HG02571 (cell line): Measurements from ENCODE around the gene TBC1D5.
"Not testable (repeated sequence)": the region's sequence is repeated elsewhere in the genome, so short reads cannot be mapped to it uniquely, and the experiment has no call there.

ENCODE experiments used
- ATAC-seq: cut with Tn5 transposase; IDR thresholded peaks from one replicate; pipeline ENCODE4 v1.9.1; 2021; ENCODE audit warnings: mild to moderate bottlenecking, moderate library complexity; ENCODE audit not compliant: unreplicated experiment

TBC1D5 gene

DNA sequence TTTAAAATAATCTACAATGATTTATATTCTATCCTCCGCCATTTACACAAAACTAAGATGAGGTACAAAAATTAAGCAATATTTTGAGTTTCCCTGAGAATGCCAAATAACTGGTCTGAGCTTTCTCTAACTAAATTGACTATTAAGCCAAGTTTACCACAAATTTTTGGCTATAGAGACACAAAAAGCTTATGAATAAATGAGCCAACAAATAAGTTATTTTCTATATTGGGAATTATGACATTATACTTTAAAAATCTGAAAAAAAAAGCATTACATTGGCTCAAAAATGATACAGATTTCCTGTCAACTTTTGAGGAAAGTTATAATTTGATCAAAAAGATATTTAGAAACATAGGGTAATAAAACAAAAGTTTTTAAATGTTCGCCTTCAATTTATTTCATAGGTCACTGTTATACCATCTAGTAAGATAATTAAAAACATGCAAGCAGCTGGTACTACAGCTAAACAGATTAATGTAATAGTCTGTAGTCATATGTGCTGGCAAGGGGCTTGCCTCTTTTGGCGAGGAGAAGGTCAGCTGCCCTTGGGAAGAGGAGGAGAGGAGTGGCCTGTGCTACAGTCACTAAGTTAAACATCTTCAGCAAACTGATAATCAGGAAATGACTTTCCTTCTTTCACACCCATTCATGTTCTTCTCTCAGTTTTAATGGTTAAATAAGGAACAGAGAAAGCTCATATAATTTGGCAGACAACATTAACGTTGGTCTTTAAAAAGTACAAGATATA is 318.5 kb downstream of the TBC1D5 start:
- no peak for ATAC-seq

DNA sequence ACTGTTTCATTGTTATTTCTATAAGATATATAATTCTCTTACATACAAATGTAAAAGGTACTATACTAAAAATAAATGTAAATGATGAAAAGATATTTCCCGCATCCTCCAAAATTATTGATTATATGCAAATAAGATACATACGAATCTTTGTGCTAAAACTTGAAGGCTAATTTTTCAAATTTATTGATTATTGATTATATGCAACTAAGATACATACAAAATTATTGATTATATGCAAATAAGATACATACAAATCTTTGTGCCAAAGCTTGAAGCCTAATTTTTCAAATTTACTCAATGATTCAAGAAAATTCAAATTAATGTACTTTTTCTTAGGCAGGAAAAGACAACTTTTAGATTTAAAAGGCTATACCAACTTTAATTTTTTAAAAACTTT is 319.8 kb downstream of the TBC1D5 start:
- no peak for ATAC-seq

DNA sequence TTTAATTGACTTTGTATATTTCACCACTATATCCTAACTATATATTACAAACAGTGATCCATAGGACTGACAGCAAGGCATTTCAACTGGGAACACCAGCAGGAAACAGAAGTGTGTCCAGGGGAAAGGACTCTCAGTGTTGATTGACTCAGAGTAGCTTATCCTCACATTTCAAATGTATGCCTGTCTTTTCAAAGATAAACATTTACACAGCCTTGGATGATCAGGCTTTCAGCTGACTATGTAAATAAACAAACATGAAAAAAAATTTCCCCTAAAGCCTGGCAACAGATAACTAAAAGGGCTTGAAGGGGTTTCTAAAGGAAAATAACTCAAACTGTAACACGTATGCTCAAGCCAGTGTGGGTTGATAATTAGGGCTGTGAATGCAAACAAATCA is 321.8 kb downstream of the TBC1D5 start:
- ATAC-seq: no peak

DNA sequence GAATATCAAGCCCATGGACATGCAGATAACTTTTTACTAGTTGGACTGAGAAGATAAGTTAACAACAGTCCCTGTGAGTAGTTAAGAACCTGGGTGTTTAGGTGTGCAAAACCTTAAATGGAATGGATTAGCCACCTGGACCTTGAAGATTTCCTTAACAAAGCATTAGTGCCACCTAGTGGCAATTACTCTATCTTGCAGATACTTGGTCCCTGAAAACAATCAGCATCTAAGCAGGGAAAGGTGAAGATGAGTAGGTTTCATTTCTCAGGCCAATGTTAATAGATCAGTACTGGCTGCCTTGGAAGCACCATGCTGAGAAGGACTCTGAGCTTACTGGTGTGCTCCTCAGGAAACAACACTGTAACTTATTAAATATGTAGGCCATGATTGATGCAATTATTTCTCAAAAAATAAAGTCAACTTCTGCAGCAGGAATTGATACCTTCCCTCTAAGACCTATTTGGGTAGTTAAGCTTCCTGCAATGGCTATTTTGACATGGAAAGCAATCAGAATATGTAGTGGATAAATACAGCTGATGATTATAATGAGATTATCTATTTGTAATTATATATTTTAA is 329.4 kb downstream of the TBC1D5 start:
- peak; percentile 69 for ATAC-seq

DNA sequence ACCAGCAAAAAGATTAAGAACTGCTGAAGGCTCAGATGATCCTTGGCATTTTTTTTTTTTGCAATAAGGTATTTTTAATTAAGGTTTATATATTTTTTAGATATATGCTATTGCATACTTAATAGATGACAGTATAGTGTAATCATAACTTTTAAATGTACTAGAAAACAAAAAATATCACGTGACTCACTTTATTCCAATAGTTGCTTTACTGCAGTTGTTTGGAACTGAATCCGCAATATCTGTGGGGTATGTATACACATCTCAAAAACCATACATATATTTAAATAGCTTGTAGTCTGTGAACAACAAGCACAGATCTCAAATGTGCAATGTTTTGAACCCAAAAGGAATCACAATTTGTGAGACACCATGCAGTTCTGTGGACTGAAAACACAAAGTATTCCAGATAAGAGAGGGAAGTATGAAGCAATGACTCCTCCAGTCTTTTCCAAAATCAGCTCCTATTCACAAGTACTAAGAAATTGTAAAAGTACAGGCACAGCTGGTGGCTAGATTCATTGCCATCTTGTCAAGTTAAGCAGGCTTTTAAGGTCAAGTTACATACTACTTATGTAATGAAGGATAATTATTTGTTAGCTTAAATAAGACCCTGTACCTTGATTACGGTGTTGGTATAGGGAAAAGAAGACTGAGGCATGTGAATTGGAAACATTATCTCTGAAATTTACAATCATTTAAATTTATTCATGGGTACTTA is 331.1 kb downstream of the TBC1D5 start:
- no peak for ATAC-seq

DNA sequence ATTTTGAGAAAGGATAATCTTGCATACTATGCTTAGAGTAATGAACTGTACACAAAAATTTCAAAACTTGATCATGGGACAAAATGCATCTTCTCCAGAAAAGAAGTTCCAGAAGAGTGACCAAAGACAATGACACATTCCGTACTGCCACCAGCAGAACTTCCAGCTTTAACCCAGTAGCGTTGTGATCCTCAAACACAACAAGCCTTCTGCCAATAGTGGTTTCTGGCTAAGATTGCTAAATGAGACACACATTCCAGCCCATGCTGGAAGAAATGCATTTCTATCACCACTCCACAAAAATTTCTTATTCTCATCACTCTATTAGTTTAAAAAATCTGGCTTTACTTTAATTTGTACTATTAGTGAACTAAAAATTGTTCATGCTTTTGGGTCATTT is 334.9 kb downstream of the TBC1D5 start:
- no peak for ATAC-seq

DNA sequence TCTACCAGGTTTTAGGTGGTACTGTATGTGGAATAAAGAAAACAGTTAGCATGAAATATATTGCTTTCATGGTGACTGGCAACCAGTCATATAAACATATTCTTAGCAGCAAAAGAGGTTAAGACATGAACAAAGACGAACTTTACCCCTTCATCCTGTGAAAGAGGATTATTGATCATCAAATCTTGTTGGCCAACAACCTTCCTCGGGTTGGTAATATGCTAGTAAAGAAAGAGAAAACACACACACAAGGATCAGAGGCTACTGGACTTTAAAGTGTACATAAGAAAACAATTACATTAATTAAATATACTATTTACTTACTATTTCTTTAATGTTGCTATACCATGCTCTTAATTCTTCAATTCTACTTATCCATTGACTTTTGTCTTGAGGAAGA is 337.9 kb downstream of the TBC1D5 start:
- ATAC-seq: no peak

DNA sequence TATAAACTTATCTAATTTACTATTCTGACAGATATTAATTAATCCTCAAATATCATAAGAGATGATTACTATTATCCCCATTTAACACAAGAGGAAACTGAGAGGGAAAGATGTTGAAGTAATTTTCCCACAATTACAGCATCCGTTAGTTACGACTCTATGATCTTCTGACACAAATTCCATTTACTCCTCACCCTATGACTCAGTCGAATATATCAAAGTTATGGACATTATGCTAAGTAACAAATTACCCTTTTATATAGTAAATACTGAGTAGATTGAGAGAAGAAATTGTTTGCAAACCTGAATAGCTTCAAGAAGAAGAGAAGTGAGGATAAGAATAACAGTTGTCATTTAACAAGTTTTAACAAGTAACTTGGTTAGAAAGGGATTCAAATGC is 340.0 kb downstream of the TBC1D5 start:
- no peak for ATAC-seq

DNA sequence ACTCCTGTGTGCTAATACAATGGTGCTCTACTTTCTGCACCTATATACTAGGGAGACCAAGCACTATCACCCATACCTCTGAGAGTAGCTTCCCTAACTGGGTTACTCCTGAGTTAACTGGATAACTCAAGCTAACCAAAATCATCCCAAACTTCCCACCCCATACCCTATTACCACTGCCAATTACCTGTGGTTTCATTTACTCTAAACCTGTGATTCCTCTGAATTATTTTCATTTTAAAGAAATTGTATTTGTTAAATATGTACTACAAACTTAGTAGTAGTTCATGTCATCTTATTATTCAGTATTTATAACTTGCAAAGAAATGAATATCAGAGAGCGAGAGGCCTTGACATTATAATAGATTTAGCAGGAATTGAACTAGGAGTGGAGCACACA is 340.5 kb downstream of the TBC1D5 start:
- ATAC-seq: no peak

DNA sequence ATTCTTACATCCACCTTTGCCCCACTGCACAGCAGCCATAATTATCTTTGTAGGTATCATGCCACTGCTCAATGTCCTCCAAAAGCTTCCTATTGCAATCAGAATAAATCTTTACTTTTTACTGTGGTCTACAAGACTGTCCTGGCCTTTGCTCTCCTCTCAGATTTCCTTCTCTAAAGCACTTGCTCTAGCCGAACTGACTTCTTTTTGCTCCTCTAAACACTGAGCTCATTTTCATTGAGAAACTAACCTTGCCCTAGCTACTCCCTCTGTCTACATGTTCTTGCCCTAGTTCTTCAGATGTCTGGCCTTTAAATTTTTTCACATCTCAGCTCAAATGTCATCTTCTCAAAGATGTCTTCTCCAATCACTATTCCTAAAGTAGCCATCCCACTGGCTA is 342.8 kb downstream of the TBC1D5 start:
- peak; percentile 27 for ATAC-seq

DNA sequence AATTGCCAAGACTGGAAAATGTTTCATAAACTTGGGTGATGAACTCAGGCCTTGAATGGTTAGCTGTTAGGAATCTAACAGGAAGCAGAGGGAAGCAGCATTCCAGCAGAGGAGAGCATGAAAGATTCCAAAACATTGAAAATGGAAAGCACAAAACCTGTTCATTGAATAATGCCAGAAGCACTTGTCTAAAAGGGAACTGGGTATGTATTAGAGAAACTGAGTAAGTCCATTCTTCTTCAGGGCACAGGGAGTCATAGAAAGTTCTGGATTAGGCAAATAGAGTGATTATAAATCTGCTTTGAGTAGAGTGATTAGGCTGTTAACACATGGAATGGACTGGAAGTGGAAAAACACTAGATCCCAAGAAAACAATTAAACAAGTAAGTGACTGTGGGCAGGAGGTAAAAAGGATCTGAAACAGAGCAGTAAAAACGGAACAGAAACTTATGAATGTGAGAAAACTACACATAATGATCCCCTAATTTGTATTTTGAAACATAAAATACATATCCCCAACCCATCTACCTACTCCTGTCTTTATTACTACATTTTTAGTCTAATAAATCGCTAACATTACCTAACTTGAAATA is 343.4 kb downstream of the TBC1D5 start:
- peak; percentile 95 for ATAC-seq

DNA sequence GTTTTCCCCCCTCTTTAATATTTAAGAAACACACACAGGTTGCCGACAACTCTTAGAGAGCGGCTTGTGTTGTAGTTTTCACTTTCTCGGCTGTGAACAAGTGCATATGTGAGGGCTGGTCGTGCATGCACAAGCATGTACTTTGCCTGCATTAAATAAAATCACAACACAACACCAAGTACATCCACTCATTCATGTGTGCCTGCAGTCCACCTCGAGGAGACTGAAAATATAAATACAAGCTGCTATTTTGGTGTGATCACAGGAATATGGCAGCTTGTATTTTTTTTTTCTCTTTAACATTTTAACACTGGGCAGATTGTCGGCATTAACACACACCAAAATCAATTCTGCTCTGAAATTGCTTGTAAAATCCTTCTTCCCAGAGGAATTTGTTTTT is 346.4 kb downstream of the TBC1D5 start:
- no peak for ATAC-seq

DNA sequence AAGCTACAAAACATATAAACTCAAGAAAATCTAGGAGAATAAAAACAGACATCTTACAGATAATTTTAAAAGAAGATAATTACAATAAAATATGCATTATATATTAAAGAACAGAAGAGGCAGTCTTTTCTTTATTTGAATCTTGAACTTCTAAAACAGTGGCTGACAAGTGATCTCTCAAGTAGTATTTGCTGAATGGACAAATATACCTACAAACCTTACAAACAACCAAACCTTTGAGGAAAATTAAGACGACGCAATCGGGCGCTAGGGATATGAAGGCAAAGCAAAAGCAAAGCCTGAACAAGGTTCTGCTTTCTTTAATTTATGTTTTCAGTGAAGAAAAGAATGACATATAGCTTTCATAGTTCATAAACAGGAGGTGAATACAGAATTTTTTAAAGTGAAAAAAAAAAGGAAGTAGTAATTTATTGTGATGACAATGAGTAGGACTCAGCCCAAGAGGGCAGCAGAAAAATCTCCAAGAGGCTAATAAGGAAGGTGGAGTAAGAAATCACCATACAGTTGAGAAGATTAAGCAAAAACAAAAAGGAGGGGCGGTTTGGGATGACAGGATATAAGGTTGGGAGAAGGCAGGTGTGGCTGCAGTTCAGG is 347.8 kb downstream of the TBC1D5 start:
- no peak for ATAC-seq

DNA sequence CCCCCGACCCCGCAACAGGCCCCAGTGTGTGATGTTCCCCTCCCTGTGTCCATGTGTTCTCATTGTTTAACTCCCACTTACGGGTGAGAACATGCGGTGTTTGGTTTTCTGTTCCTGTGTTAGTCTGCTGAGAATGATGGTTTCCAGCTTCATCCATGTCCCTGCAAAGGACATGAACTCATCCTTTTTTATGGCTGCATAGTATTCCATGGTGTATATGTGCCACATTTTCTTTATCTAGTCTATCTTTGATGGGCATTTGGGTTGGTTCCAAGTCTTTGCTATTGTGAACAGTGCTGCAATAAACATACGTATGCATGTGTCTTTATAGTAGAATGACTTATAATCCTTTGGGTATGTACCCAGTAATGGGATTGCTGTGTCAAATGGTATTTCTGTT is 349.9 kb downstream of the TBC1D5 start:
- ATAC-seq: not testable (repeated sequence)

DNA sequence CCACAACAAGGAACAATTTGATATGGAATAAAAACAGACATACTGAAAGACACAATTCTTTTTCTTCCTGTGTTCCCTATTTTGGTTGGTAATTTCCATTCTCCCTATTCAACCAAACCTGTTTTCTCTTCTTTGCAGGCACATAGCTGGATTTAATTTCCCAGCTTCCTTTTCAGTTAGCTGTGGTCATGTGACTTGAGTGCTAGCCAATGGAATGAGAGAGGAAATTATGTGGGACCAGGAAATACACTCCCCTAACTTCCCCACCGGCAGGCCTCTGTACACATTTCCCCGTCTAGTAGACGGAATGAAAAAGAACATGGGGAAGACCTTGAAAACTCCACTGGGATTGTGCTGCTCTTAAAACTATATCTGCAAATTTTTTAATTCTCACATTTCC is 351.6 kb downstream of the TBC1D5 start:
- no peak for ATAC-seq

DNA sequence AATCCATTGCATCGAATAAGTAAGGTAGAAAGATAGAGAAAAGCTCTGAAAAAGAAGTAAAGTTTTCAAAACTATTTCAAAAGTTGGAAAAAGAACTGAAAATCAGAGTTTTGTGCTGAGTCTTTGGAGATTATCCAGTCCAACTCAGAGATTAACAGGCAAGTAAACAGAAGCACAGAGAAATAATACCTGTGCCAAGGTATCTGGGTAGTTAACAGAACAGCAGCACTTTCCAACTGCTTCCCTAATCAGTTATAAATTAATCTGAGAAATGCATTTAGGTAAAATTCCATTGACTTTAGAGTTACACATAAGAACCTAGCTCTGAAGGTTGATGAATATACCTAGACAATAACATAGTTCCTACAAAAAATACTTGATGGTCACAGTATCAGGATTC is 355.3 kb downstream of the TBC1D5 start:
- ATAC-seq: no peak

DNA sequence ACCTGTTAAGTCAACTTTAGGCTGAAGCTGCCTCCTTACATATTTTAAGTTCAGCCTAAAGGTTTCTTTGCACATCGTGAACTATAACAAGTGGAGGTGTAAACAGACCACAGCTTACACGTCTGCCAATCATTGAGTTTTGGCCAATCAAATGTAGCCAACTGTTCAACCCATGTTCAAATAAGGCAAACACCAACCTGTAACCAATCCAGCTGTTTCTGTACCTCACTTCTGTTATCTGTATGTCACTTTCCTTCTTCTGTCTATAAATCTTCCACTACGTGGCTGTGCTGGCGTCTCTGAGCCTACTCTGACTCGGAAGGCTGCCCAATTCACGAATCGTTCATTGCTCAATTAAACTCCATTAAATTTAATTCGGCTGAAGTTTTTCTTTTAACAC is 356.0 kb downstream of the TBC1D5 start:
- ATAC-seq: no peak

DNA sequence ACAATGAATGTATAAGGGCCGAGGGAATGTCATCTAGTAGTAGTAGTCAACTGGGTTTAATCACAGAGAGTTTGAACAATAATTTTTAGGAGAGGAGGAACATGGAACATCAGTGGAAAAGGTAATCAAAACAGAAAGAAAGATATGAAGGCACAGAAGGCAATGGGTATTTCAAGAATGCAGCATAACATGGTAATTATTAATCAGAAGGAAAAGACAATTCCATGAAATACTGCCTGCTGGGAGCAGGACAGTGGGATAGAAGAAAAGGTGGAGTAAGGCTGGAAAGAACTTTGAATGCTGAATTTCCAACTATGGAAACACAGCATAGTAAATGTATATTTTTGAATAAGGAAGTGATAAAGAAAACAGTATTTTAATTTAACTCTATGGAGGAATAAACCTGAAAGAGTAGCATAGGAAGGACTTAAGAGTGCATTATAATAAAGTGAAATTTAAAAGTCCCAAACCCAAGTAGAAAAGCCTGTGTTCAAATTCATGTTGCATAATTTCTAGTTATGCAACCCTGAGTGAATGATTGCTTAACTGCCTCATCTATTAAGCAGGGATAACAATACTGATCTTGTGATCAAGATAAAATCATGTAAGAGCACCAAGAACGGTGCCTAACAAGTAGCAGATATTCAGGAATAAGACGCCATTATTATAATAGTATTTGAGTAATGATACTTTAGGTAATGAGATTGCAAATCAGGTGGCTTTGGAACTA is 357.7 kb downstream of the TBC1D5 start:
- ATAC-seq: no peak

DNA sequence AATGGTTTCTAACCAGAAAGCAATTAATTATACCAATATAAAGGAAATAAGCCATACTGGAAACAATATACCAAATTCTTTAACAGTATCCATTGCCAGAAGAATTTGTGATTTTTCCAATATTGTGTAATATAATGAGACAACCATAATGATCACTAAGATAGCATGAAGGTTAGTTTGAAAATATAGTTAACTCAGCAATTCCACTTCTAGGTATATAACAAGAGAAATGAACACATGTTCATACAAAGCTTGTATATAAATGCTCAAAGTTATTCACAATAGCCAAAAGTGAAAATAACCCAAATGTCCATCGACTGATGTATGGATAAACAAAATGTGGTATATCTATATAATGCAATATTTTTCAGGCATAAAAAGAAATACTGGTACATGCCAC is 369.1 kb downstream of the TBC1D5 start:
- ATAC-seq: no peak

DNA sequence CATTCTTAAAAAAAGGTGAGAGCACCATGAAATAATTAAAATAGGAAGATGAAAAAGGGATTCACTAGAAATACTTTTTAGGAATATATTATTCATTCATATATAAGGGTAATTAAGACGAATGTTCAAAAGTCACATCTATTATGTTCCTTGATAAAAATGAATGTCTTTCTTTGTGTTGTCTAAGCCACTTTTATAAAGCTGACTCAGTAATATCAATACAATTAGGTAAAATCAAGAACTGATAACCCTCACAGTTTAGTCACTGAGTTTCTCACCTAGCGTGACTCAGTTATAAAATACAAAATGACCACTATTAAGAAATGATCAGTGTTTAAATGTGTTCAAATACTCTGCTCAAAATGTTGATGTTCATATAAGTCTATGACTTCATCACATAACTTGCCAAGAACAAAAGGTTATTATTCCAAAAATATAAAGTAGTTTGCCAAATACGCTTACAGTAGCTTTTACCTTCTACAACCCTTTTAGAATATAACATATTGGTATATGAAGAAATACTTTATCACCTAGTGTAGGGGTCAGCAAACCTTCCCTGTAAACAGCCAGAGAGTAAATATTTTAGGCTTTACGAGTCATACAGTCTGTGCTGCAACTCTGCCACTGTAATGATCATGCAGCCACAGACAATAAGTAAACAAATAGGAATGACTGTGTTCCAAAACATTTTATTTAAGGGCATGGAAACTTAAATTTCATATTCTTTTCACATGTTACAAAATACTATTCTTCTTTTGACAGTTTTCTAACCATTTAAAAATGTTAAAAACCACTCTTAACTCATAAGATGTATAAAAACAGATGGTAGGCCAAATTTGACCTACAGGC is 369.8 kb downstream of the TBC1D5 start:
- ATAC-seq: no peak
